Measurements from ENCODE around the gene FAM124B.

FAM124B gene

DNA sequence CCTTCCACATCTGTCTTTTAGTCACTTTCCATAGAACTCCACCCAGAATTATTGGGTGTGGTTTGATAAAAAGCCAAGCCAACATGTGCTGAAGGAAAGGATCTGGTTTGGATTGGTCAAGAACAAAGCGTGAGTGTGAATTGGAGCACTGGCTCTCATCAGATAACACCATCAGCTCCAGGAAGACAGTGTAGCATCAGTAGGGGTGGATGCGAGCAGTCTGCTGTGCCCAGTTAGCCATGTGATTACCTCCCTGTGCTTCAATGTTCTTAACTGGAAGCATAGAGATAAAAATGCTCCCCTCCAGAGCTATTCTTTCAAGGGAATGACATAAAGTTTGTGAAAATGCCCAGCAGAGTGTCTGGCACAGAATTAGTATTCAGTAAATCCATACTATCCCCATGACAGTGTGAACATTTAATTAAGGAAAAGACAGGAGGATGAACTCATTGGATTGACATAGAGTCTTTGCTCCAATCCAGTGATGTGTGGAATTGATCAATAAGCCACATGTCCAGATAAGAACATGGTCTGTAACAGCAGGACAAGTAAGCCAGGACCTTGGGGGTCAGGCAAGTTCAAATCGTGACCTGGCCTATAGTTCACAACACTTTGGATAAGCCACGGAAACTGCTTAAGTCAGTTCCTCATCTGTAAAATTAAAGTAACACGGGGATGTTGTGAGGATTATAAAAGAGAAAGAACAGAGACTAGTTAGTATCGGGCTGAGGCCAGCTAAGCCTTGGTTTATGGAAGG, 68.0 kb downstream of the FAM124B start:
- DNase-seq, result no peak

DNA sequence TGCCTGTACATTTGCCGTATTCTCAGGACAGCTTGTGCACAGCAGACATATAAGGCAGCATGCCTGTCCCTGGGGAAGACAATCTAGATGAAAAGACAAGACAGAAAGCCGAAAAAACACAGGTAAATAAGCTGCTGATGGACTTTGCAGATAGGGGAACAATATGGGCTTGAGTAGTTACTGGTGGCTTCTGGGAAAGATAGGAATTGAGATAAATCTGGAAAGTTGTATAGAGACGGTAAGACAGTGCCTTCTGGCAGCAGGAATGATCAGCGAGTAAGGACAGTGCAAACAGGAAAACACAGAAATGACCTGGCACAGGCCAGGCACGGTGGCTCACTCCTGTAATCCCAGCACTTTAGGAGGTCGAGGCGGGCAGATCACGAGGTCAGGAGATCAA, 70.2 kb downstream of the FAM124B start:
- DNase-seq, result no peak

GRCh38 chr2:224328798-224329197, 73.1 kb downstream of the FAM124B start:
- DNase-seq, result no peak

Data from activated CD4-positive, alpha-beta T cell treated with anti-CD3 and anti-CD28 coated beads for 48 hours (primary cell).